ENCODE data around the gene N4BP2.

DNA sequence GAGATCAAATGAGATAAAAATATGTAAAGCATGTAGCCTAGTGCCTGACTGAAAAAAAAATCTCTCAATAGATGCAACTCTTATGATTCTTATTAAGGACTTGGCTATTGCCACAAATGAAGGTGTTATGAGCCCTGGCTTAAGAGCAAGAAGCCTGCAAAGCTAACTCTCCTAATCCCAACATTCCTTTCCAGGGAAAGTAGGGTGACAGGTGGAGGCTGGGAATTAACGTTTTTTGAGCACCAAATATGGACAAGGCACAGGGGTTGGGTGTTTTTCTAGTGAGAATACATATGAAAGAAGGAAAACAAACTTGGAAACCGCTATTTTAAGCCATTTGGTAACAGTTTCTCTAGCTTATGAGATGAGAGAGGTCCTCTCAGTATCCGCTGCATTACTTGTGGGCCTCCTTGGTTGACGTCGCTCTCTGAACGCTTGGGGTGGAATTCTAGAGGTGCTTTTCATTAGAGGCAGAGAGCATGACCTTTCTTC, 142.6 kb downstream of the N4BP2 start:
- TF ChIP-seq, protein P1, sequence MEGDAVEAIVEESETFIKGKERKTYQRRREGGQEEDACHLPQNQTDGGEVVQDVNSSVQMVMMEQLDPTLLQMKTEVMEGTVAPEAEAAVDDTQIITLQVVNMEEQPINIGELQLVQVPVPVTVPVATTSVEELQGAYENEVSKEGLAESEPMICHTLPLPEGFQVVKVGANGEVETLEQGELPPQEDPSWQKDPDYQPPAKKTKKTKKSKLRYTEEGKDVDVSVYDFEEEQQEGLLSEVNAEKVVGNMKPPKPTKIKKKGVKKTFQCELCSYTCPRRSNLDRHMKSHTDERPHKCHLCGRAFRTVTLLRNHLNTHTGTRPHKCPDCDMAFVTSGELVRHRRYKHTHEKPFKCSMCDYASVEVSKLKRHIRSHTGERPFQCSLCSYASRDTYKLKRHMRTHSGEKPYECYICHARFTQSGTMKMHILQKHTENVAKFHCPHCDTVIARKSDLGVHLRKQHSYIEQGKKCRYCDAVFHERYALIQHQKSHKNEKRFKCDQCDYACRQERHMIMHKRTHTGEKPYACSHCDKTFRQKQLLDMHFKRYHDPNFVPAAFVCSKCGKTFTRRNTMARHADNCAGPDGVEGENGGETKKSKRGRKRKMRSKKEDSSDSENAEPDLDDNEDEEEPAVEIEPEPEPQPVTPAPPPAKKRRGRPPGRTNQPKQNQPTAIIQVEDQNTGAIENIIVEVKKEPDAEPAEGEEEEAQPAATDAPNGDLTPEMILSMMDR (IDR thresholded peaks at IDR 0.05; ENCODE audit: insufficient read depth, low read length) = no peak
- TF ChIP-seq POLR2AphosphoS5 (IDR thresholded peaks at IDR 0.05; ENCODE audit: low read depth) = no peak
